NCI-H128 (cell line): ENCODE measurements around the gene NTN1.

Experiments
- DNase-seq: peaks from one replicate; lab custom pipeline; 2025; ENCODE audit not compliant: unreplicated experiment; lab: John Stamatoyannopoulos, UW

NTN1 gene

DNA sequence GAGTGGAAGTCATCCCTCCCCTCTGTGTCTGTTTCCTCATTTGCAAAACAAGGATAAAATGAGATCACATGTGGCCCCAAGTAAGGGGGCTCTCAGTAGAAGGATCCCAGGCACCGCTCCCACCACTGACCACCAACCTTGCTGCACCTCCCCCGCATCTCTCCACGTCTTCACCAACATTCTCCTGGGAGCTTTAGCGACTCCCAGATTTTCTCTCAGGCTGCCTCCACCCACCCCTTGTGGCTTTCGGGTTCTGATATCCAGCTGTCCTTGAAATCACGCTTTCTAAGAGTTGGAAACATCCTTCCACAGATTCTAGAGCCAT, 16.4 kb upstream of the NTN1 start:
- DNase-seq, result no peak

DNA sequence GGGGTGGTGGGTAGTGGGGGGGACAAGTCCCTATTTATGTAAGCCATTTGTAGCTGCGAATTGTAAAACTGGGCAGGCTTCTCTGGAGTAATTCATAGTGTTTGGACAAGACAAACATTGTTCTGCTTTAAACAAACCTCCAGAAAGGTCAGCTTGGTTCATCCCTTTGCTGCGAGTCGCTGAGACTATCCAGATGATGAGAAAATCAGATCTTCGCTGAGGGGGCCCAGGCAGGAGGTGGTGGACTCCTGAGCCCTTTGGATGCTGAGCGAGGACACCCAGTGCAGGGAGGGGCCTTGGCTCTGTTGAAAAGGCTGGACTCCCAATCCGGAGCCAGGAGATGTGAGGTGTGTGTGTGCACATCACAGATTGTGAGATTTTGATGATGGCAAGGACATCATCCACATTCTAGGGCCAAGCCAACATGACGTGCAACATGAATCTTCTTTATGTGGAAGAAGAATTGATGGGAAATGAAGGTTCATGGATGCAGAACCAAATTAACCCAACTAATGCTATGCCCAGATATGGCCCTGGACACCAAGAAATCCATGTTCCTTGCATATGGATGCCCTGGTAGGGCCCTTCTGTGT, 15.0 kb upstream of the NTN1 start:
- DNase-seq, result no peak

DNA sequence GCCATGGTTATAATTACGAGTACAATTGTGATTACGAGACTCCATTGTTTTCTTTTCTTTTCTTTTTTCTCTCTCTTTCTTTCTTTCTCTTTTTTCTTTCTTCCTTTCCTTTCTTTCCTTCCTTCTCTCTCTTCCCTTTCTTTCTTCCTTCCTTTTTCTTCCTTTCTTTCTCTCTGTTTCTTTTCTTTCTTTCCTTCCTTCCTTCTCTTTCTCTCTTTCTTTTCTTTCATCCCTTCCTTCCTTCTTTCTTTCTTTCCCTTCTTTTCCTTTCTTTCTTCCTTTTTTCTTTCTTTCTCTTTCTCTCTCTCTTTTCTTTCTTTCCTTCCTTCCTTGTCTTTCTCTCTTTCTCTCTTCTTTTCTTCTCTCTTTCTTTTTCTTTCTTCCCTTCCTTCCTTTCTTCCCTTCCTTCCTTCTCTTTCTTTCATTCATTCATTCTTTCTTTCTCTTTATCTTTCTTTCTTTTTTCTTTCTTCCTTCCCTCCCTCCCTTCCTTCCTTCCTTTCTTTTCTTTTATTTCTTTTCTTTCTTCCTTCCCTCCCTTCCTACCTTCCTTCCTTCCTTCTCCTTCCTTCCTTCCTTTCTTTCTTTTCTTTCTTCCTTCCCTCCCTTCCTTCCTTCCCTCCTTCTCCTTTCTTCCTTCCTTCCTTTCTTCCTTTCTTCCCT, 14.1 kb upstream of the NTN1 start:
- no peak for DNase-seq

DNA sequence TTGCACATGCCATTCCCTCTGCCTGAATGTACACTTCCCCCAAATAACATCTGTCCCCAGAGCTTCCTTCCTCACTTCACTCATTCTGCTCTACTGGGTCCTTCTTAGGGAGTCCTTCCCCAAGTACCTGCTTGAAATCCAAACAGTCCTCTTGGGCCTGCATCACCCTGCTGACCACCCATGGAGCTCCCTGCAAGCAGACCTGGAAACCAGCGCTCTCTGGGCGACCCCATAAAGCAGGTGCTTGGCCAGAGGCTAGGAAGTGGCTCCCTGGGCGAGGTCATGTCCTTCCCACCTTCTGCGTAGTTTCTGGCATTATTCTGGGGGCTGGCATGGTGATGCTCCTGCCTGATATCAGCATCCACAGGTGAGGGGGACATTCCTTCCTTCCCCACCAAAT, 12.2 kb upstream of the NTN1 start:
- DNase-seq, result no peak

DNA sequence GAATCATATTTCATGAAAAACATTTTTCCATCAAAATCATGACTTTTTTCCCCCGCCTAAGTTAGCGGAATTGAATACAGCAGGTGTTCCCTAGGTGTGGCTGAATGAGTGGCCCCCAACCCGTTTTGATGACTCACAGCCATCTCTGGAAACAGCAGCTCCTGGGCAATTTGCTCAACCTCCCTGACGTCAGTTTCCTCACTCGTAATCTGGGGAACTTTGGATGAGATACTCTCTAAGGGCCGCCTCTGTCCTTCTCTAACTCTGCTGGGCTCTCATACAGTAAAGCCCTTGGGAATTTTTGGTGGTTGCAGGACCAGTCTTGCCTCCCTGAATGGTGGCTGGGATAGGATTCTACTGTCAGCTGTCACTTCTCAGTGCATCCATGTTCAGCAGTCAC, 11.6 kb upstream of the NTN1 start:
- no peak for DNase-seq

DNA sequence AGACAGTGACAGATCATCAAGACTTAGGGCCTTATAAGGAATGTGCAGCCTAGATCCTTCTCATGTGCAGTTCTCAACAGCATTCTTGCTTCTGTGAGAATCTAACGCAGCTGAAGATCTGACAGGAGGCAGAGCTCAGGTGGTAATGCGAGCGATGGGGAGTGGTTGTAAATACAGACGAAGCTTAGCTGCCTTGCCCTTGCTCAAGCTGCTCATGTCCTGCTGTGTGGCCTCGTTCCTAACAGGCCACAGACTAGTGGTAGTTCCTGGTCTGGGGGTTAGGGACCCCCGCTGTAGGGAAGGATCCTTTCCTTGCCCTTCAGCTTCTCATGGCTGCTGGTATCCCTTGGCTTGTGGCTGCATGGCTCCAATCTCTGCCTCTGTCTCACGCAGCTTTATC, 10.3 kb upstream of the NTN1 start:
- no peak for DNase-seq

DNA sequence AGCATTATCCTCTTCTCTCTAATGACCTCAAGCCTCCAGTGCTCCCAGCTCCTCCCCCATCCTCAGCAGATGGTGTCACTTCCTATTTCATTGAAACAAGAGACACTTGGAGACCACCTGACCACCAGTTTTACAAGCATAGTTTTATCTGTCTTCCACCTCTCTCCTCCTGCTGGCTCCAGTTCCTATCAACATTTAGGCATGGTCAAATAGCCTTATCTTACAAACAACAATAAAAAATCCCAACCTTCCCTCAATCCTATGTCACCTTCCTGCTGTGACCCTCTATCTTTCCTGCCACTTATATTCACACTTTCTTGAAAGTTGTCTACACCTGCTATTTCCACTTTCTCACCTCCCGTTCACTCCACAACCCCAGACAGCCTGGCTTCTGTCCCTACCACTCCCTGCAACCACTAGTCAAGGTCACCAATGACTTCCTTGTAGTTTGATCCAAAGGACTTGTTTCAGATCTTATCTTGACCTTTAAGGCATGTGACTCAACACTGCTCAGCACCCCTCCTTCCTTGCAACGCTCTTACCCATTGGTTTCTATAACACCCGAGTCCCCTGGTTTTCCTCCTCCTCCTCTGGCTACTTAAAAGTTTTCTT, 4.3 kb upstream of the NTN1 start:
- no peak for DNase-seq

DNA sequence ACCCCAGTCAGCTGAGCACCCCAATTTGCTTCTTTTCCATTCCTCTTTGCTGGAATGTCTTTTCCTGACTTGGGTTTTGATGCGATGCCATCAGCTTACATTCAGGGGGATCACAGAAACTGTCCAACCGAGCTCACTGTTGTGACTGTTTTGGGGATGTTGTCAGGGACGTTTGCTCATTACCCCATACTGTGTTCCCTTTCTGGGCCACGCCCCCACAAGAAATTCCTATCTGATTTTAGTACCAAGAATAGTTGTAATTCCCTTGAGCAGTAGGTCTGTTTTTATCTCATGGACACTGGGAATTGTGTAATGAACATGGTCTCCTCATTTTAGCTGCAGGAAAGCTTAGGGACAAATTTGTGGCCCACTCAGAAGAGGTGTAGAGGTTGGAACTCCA, 2.6 kb upstream of the NTN1 start:
- DNase-seq, result no peak

DNA sequence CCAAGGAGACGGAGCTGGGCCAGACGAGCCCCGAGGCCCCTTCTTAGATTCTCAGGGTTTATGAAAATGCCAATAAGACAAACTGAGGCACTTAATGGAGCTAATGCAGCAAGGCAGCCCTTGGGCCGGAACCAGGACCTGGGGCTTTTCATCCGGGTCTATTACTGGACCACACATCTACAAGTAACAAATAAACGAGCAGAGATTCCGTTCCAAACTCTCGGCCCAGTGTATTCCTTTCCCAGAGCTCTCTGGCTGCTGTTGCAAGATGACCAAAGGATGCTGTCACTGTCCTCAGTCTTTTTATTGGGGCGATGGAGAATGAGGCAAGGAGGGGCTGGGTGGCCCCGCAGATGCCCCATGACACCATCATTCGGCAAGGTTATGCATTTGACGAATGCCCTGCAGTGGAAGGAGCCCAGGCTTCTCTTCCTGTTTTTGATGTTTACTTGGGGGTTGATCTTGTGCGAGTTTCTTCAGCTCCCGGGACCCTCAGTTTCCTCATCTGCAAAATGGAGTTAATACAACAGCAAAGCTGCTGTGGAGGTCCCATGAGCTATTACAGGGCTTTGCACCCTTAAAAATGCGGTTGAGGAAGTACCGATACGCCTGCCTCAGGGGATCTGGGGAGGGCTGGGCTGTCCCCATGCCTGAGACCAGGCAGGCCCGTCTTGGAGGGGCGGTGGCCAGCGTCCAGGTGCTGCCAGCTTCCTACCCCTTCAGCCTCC, 1.1 kb upstream of the NTN1 start:
- no peak for DNase-seq

DNA sequence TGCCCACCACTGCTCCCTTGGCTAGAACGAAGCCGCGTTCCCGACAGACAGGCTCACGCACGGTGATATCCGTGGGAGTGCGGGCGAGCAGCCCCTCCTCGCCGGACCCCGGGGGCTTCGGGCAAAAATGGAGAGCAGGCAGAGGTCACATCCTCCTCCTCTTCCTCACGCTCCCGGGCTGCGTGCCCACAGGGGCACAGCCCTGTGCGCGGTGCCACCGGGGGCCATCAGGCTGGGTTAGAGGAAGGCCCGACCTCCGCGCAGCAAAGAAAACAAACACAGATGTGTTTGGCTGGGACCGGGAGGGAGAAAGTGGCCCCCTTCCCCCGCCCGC, 519 bp upstream of the NTN1 start:
- no peak for DNase-seq

DNA sequence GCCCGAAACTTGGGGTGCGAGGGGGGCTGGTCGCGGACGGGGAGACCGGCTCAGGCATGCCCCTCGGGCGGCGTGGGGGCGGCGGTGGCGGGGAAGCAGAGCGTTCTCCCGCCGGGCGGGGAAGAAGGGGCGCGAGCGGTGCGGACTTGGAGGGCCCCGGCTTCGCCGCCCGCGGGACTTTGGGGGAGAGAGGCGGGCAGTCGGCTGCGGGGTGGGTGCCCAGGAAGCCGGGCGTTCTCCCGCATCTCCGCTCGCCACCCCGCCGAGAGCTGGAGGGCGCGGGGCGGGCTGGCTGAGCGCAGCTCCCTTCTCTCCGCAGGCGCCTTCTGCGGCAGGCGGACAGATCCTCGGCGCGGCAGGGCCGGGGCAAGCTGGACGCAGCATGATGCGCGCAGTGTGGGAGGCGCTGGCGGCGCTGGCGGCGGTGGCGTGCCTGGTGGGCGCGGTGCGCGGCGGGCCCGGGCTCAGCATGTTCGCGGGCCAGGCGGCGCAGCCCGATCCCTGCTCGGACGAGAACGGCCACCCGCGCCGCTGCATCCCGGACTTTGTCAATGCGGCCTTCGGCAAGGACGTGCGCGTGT, 772 bp downstream of the NTN1 start:
- DNase-seq, result no peak

DNA sequence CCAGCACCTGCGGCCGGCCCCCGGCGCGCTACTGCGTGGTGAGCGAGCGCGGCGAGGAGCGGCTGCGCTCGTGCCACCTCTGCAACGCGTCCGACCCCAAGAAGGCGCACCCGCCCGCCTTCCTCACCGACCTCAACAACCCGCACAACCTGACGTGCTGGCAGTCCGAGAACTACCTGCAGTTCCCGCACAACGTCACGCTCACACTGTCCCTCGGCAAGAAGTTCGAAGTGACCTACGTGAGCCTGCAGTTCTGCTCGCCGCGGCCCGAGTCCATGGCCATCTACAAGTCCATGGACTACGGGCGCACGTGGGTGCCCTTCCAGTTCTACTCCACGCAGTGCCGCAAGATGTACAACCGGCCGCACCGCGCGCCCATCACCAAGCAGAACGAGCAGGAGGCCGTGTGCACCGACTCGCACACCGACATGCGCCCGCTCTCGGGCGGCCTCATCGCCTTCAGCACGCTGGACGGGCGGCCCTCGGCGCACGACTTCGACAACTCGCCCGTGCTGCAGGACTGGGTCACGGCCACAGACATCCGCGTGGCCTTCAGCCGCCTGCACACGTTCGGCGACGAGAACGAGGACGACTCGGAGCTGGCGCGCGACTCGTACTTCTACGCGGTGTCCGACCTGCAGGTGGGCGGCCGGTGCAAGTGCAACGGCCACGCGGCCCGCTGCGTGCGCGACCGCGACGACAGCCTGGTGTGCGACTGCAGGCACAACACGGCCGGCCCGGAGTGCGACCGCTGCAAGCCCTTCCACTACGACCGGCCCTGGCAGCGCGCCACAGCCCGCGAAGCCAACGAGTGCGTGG, 1.5 kb downstream of the NTN1 start:
- DNase-seq, result no peak

DNA sequence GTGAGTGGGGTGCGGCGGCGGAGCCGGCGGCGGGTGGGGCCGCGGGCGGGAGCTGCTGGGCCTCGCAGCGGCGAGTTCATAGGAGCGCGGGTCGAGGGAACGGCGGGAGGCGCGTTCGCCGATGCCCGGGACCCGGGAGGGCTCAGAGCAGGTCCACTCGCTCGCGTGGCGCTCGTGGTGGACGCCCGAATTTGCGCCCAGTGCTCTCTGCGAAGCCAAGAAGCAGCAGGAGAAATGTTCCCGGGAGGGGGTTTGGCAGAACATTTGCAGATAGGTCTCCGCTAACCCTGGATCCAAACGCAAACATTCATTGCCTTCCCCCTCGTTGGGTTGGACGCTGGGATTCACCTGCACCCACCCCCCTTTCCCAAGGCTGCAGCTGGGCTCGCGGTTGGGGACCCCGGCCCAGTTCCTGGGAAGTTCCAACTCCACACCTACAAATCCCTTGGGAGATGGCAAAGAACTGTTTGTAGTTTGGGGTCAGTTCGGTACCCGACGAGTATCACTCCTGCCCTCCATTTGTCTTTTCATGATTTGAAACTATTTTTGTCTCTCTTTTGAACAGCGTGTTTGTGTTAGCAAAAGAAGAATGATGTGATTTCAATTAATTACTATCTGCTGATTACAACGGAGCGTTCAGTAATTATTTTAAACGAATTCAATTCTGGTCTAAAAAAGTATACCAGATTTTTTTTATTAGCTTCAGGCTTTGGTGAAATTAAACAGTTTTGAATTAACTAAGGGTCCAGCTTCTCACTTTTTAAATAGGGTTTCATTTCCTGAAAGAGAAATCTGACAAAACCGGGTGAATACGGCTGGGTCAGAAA, 2.3 kb downstream of the NTN1 start:
- no peak for DNase-seq

DNA sequence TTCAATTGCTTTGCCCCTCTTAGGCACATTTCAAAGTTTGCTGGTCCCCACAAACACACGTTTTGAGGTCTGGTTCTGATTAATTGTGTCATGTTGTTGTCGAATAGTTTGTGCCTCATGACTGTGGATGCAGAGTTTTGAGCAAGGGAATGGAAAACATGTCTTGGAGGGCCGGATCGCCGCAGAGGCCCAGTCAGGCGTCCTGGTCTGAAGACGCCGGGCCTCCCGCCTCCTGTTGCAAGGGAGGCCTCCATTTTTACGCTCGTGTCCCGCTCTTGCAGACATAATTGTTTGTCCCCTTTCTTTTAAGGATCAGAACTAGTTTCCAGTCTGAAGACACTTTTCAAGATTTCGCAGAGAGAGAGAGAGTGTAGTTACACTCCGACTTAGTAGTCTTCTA, 3.2 kb downstream of the NTN1 start:
- no peak for DNase-seq

DNA sequence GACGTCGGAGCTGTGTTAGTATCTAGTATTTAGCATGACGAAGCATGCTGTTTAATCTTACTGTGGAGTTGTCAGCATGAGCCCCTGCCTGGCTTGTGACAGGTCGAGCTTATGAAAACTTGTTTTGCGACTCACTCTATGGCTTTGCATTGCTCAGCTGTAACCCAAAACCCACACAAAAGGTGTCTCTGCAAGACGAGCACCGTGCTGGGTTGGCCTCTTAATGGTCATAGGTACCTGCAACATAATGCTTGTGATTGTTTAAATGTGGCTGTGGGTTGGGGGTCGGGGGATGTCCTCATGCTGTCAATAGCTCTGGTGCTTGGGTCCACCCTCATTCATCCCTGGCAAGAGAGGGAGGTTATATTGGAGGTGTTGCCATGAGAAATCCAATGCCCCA, 5.4 kb downstream of the NTN1 start:
- DNase-seq, result no peak

DNA sequence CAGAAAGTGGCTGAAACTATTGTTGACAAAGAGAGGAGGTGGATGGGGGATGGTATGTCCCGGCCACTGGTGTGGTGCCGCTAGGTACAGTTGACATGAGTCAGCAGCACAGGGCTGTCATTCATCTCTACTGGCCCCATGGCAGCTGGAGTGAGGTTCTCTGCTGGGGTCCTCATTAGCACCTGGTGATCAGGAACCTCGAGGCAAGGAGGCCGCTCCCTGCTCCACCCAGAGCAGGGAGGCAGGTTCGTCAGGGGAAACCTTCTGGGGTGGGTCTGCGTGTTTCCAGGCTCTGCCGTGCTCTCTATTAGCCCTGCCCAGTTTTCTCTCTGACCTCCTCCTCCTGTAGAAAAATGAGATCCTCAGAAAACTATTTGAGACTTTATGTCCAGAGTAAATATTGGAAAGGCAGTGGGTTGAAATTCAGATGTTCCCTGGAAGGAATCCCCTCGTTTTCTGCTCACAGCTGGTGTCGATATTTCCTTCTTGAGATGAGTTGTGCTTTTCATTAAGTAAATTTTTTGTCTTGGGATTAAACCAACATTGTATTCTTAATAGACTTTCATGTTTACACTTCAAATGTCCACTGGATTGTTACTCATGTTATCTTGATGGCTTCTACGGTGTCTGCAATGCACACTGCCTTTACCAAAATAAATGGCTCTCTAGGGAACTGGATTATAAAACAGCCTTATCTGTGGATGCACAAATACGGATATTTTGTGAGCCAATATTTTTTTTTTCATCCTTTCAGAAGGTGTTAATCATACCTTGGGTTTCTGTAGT, 7.1 kb downstream of the NTN1 start:
- no peak for DNase-seq

DNA sequence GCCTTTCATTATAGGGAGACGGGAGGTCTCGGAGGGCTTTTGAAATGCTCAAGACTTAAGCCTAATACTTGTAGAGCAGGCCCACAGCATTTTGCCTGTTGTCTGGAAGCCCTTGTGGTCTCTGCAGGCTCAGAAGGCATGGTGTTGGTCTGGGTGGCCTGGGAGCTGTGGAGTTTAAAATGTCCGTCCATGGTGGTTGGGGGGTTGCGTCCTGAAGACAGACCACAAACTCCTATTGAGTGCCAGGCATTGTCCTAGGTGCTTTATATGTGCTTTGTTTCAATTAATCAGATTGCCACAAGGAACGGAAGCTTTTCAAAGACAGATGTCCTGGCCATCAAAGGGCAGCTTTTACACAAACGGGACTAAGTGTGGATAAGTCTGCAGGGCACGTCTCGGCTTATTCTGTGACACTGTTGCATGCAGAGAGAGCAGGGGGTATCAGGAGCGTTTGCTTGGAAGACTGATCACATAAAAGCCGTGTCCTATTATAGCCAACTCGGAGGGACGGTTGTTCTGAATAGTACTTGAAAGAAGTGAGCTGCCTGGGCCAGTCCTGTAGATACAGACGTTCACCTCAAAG, 7.8 kb downstream of the NTN1 start:
- no peak for DNase-seq

DNA sequence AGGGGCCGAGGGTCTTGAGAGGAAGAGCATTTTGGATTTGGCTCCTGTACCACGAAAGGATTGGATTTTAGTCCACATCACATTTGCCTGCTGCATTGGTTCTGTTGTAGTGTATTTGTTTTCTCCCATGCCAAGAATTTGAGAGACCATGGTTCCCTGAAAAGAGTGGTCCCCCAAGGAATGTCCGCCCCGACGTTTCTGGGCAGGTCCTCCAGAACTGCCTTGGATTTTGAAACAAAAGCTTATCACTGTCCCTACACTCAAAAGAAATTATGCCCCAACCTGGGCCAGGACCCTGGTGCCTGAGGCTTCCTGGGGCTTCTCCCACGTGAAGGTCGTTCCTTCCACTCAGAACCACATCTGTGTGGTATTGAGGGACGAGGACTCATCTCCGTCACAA, 10.8 kb downstream of the NTN1 start:
- DNase-seq, result no peak

DNA sequence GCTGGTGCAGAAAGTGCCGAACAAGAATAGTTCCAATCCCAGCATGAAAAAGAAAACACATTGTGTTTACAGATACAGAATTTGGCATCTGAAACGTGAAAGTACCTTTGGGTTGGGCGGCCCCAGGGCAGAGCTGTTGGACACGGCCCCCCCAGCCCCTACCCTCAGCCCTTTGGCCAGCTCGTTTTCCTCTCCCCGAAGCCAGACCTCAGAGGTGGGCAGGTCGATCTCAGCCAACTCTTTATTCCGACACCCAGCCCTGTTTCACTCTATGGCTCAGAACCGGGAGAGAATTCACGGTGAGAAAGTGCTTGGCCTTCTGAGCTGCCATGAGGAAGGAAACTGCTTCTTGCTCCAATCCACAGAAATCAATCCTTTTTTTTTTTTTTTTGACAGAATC, 11.3 kb downstream of the NTN1 start:
- DNase-seq, result no peak
